ENCODE results near the gene YAP1. TPM values are rescaled to one million over a fixed set of nuclear protein-coding genes. Genes with fewer than 3 reads are reported as not detected.

Gene YAP1
- total and polyA plus RNA-seq, 2 of the 4 experiments (the other 2 are of a cell fraction): 121 to 251 TPM

DNA sequence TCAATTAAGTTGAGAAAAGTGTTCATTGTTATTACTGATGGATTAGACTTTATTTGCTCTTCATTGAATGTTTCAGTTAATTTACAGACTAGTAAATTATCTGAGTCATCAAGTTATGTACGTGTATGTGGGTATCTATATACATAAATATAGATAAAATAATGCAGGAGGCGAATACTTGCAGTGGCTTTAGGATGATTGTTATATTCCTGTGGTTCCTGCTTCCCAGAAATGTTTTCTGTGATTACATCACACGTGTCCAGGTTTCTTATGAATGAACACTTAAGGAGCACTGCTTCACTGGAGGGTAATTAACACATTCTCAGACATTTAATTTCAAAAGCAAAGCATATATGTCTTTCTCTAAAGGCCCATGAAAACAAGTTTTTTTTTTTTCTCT, 28.4 kb downstream of the YAP1 start:
- no peak overlapping the region for H3K4me3 ChIP-seq (ENCODE audit: insufficient read depth, low read depth, low read length)
- BruUV-seq (replicated peaks): no TSS peak

More for the DNA sequence above, 28.4 kb downstream of the YAP1 start:
- Histone ChIP-seq H3K9ac (ENCODE audit: low read depth, low read length) (no peak overlapping the region; the same call in 1 of the 2 replicates), H3K27ac (ENCODE audit: insufficient read depth, low read length) (peak overlapping the region; percentile 97; the same call in 1 of the 2 replicates), H2BK5ac (ENCODE audit: low read depth, low read length, poor library complexity, severe bottlenecking) (peak overlapping the region; percentile 98), H3K36me3 (ENCODE audit: control insufficient read depth, insufficient read depth, low read length) (peaks cover 3% of the 10 kb centered on the region; the same call in 1 of the 2 replicates), H3K27me3 (ENCODE audit: control insufficient read depth, insufficient read depth, low read length) (no peaks in the 10 kb centered on the region), H2AK9ac (replicated peaks; ENCODE audit: low read depth, low read length, poor library complexity) (no peak overlapping the region), H3K9me1 (ENCODE audit: insufficient read depth, low read length) (peaks cover 7% of the 10 kb centered on the region), H2BK20ac (ENCODE audit: low read depth, low read length) (peak overlapping the region; percentile 95; the same call in 1 of the 2 replicates), H4K91ac (ENCODE audit: insufficient read depth, low read depth, low read length) (peak overlapping the region; percentile 89; the same call in 1 of the 2 replicates), H4K20me1 (ENCODE audit: insufficient read depth, low read length) (peaks cover 29% of the 10 kb centered on the region; the same call in 1 of the 2 replicates), H3K4me2 (ENCODE audit: low read depth, low read length) (peak overlapping the region; percentile 81; the same call in 1 of the 2 replicates), H3K14ac (replicated peaks; ENCODE audit: low read depth, low read length) (peak overlapping the region; percentile 86; the same call in 1 of the 2 replicates), H3K56ac (ENCODE audit: extremely low read depth, insufficient read depth, low read length) (peak overlapping the region; percentile 73), H3K4me1 (ENCODE audit: control insufficient read depth, insufficient read depth, low read length) (peaks cover 17% of the 10 kb centered on the region), H4K8ac (ENCODE audit: low read depth in 2 of 2, low read length in 2 of 2) (peak overlapping the region; percentile 61 to 90; a peak in 2 of 4 replicates), H3K4ac (ENCODE audit: low read depth, low read length) (peak overlapping the region; percentile 97; the same call in 1 of the 2 replicates), H2BK120ac (ENCODE audit: low read depth, low read length) (peak overlapping the region; percentile 98; the same call in 1 of the 2 replicates), H2BK15ac (ENCODE audit: low read depth, low read length) (peak overlapping the region; percentile 81; the same call in 1 of the 3 replicates), H3K18ac (ENCODE audit: low read depth, low read length) (peak overlapping the region; percentile 32; the same call in 1 of the 2 replicates), H3K9me3 (ENCODE audit: control insufficient read depth, insufficient read depth, low read length) (peaks cover 5% of the 10 kb centered on the region; the same call in 1 of the 2 replicates), H4K5ac (ENCODE audit: low read depth, low read length) (peak overlapping the region; percentile 91; the same call in 1 of the 2 replicates), H3K23ac (ENCODE audit: low read depth, low read length) (no peak overlapping the region), H2AK5ac (ENCODE audit: low read depth, low read length) (no peak overlapping the region), H3K79me1 (ENCODE audit: low read depth in 1 of 2, low read length in 2 of 2) (peaks cover 4 to 45% of the 10 kb centered on the region in 2 experiments; a peak in 2 of 4 replicates), H2AFZ (replicated peaks; ENCODE audit: low read length, poor library complexity) (no peak overlapping the region)
- CTCF ChIA-PET: no interaction called here
- ATAC-seq (ENCODE audit: low read depth) (peak; percentile 62), DNase-seq (peak; percentile 92)
- TF ChIP-seq RCOR1 (IDR thresholded peaks at IDR 0.05; ENCODE audit: insufficient replicate concordance, low read length) (no peak), CEBPB (IDR thresholded peaks at IDR 0.05; ENCODE audit: low read depth, low read length) (peak; percentile 82), MAFK (IDR thresholded peaks at IDR 0.05; ENCODE audit: low read depth, low read length) (peak; percentile 75), SMC3 (IDR thresholded peaks at IDR 0.05; ENCODE audit: low read depth, low read length) (no peak), BHLHE40 (IDR thresholded peaks at IDR 0.05; ENCODE audit: low read depth, low read length) (peak; percentile 33; the same call in 1 of the 2 replicates), FOS (IDR thresholded peaks at IDR 0.05; ENCODE audit: low read depth, low read length) (peak; percentile 13; the same call in 1 of the 2 replicates)
- WGBS, 2 experiments (ENCODE audit: extremely low coverage in 2 of 2, insufficient read length in 1 of 2): no CpG with 5 or more reads among the region's 3 CpGs
- intact Hi-C loops (cut with micrococcal nuclease): loop anchor here (2.0 to 5.0 kb wide), 2 partner anchors 24 to 89 kb away; no protein-coding TSS in a partner anchor
- POLR2A ChIA-PET (ENCODE audit: unreplicated experiment): no interaction called here
- dilution Hi-C loops (cut with HindIII; ENCODE audit: low sequenced_read_pairs, unreplicated experiment): no loop called here
- in situ Hi-C loops (cut with MboI; ENCODE audit: low sequenced_read_pairs): no loop called here
